ENCODE results near the gene ZNF33B.
A peak's percentile ranks its signal among the peaks of the same experiment; 100 is the strongest.
"Not testable (repeated sequence)": the region's sequence is repeated elsewhere in the genome, so short reads cannot be mapped to it uniquely, and the experiment has no call there.

Gene ZNF33B

DNA sequence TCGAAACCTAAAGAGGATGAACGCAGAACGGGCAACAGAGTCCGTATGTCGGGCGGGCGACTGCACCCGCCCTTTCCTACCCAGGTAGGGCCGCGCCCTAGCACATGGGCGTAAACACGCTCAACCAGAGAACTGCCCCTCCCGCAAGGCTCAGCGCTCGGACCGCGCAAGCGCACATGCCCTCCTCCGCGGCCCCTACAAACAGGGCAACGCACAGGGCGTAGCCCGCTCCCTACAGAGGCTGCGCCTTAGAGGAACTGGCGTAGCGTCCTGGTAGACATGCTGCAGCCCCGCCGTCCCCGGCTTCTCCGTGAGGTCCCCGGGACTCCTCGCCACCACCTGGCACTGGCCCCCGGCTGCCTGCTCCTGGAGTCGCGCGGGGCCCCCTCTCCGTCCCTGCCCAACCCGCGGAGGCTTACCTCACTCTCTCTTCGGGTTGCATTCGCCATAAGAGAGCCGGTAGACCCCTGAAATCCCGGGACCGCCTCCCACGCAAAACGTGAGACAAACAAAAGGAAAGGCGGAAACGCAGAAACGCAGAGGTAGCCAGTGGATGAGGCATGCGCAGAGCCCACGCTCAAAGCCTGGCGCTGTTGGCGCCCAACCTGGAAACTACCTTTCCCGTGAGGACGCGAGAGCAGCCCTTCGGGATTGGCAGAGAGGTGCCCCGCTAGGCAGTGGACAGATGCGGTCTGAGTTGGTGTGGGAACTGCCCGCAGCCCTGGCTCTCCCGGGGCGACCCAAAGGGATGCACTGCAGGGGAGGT is at the start of gene ZNF33B:
Gene ZNF33B (minus strand): TSS at position 516 of the 766 bp plus-strand sequence. CDS start 1,642 bp downstream, outside the sequence.
- peaks cover 2% of the 10 kb centered on the region for H3K36me3 ChIP-seq (ENCODE audit: insufficient read depth, low read length)
- peak within 1 kb of the TSS; percentile 80 for H3K4me3 ChIP-seq (ENCODE audit: low read length)
- peak within 1 kb of the TSS; percentile 84 for H2AFZ ChIP-seq (ENCODE audit: low read depth, low read length)
- H3K9me3 ChIP-seq (ENCODE audit: low read length), result no peaks in the 10 kb centered on the region
- no peaks in the 10 kb centered on the region for H3K27me3 ChIP-seq (ENCODE audit: insufficient read depth, low read length)
- H3K4me1 ChIP-seq (ENCODE audit: insufficient read depth, low read length), result peaks cover 12% of the 10 kb centered on the region

DNA sequence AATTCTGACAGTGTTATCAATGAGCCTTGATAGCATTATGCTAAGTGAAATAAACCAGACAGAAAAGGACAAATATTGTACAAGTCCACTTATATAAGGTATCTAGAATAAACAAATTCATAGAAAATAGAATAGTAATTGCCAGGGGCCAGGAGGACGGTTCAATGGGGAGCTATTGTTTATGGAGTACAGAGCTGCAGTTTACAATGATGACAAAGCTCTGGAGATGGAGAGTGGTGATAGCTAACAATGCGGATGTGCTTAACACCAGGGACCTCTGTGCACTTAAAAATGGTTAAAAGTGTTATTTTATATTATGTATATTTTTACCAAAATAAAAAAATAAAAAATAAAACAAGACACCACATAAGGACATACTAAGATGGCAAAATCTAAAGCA is 46.1 kb upstream of the ZNF33B start:
- Histone ChIP-seq H3K9me3 (ENCODE audit: low read length) (no peaks in the 10 kb centered on the region), H3K4me1 (ENCODE audit: insufficient read depth, low read length) (no peaks in the 10 kb centered on the region), H3K36me3 (ENCODE audit: insufficient read depth, low read length) (no peaks in the 10 kb centered on the region), H2AFZ (ENCODE audit: low read depth, low read length) (no peak overlapping the region), H3K4me3 (ENCODE audit: low read length) (no peak overlapping the region), H3K27me3 (ENCODE audit: insufficient read depth, low read length) (peaks cover 4% of the 10 kb centered on the region)

DNA sequence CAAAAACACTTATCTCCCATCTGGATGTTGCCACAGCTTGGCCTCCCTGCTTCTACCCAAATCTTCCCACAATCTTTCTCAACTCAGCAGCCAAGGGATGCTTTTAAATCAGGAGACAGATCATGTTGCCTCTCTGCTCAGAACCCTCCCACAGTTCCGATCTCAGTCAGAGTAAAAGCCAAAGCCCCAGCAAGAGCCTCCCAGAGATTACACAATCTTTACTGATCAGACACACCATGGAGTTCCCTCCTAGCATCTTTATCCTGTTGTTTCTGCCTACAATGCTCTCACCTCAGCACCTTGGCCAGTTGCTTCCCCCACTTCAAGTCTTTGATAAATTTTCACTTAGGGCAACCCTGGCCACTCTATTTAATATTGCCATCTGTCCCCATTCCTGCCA is 41.9 kb upstream of the ZNF33B start:
- H3K27me3 ChIP-seq (ENCODE audit: insufficient read depth, low read length), result peaks cover 2% of the 10 kb centered on the region
- no peak overlapping the region for H3K4me3 ChIP-seq (ENCODE audit: low read length)
- no peaks in the 10 kb centered on the region for H3K36me3 ChIP-seq (ENCODE audit: insufficient read depth, low read length)
- no peak overlapping the region for H2AFZ ChIP-seq (ENCODE audit: low read depth, low read length)
- H3K4me1 ChIP-seq (ENCODE audit: insufficient read depth, low read length), result no peaks in the 10 kb centered on the region
- no peaks in the 10 kb centered on the region for H3K9me3 ChIP-seq (ENCODE audit: low read length)

DNA sequence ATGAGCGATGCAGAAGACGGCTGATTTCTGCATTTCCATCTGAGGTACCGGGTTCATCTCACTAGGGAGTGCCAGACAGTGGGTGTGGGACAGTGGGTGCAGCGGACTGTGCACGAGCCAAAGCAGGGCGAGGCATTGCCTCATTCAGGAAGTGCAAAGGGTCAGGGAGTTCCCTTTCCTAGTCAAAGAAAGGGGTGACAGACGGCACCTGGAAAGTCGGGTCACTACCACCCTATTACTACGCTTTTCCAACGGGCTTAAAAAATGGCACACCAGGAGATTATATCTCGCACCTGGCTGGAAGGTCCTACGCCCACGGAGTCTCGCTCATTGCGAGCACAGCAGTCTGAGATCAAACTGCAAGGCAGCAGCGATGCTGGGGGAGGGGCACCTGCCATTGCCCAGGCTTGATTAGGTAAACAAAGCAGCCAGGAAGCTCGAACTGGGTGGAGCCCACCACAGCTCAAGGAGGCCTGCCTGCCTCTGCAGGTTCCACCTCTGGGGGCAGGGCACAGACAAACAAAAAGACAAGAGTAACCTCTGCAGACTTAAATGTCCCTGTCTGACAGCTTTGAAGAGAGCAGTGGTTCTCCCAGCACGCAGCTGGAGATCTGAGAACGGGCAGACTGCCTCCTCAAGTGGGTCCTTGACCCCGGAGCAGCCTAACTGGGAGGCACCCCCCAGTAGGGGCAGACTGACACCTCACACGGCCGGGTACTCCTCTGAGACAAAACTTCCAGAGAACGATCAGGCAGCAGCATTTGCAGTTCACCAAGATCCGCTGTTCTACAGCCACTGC is 27.0 kb upstream of the ZNF33B start:
- not testable (repeated sequence) for H3K36me3 ChIP-seq (ENCODE audit: insufficient read depth, low read length); H3K4me1 ChIP-seq (ENCODE audit: insufficient read depth, low read length); H3K27me3 ChIP-seq (ENCODE audit: insufficient read depth, low read length); H3K9me3 ChIP-seq (ENCODE audit: low read length); H2AFZ ChIP-seq (ENCODE audit: low read depth, low read length); H3K4me3 ChIP-seq (ENCODE audit: low read length)

DNA sequence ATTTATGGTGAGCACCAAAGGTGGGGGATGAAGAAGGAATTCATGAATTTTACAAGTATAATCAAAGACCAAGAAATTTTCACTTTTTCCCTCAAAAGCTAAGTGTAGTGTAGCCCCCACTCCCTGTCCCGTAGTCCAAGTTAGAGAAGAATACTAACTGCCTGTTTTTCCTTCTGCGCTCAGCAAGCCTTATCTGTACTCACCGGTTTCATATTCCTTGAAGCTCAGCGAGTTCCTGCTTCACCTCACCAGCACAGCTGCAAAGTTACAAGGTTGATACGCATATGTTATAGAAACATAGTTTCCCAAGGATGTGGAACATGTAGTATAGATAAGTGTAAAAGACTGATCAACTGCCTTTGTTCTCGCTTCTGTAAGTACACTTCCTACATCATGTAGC is 16.0 kb upstream of the ZNF33B start:
- no peaks in the 10 kb centered on the region for H3K4me1 ChIP-seq (ENCODE audit: insufficient read depth, low read length)
- H3K9me3 ChIP-seq (ENCODE audit: low read length), result no peaks in the 10 kb centered on the region
- H3K4me3 ChIP-seq (ENCODE audit: low read length), result no peak overlapping the region
- H3K27me3 ChIP-seq (ENCODE audit: insufficient read depth, low read length), result peaks cover 2% of the 10 kb centered on the region
- H2AFZ ChIP-seq (ENCODE audit: low read depth, low read length), result no peak overlapping the region
- H3K36me3 ChIP-seq (ENCODE audit: insufficient read depth, low read length), result no peaks in the 10 kb centered on the region

DNA sequence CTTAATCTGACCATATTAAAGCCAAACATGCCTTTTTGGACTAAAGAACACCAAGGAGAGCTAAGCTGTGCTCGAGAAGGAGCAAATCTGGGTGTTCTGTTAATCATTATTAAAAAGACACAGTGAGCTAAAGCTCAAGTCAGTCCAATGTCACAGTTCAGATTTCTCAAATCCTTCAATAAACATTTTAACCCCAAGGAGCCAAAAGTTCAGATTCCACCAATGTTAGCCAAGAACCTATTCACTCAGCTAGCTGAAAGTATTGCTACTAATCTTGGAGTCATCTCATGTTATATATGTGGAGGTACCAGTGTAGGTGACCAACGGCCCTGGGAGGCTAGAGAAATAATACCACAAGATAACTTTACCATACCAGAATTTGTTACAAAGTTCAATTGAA is 14.5 kb upstream of the ZNF33B start:
- H2AFZ ChIP-seq (ENCODE audit: low read depth, low read length), result no peak overlapping the region
- no peak overlapping the region for H3K4me3 ChIP-seq (ENCODE audit: low read length)
- H3K27me3 ChIP-seq (ENCODE audit: insufficient read depth, low read length), result peaks cover 5% of the 10 kb centered on the region
- no peaks in the 10 kb centered on the region for H3K4me1 ChIP-seq (ENCODE audit: insufficient read depth, low read length)
- no peaks in the 10 kb centered on the region for H3K9me3 ChIP-seq (ENCODE audit: low read length)
- no peaks in the 10 kb centered on the region for H3K36me3 ChIP-seq (ENCODE audit: insufficient read depth, low read length)

DNA sequence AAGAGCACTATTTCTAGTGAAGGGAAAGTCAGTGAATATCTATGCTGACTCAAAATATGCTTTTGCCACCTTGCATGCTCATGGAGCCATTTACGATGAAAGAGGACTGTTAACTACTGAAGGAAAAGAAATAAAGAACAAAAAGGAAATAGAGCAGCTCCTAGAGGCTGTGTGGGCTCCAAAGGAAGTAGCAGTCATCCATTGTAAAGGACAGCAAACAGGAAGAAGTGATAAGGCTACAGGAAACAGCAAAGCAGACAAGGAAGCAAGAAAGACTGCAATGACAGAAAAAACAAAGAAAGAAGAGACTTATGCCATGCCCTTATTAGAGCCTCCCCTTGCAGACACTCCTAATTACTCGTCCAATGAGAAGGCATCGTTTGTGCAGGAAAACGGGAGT is 12.0 kb upstream of the ZNF33B start:
- H3K36me3 ChIP-seq (ENCODE audit: insufficient read depth, low read length), result no peaks in the 10 kb centered on the region
- H3K27me3 ChIP-seq (ENCODE audit: insufficient read depth, low read length), result peaks cover 12% of the 10 kb centered on the region
- no peaks in the 10 kb centered on the region for H3K9me3 ChIP-seq (ENCODE audit: low read length)
- no peaks in the 10 kb centered on the region for H3K4me1 ChIP-seq (ENCODE audit: insufficient read depth, low read length)
- no peak overlapping the region for H2AFZ ChIP-seq (ENCODE audit: low read depth, low read length)
- H3K4me3 ChIP-seq (ENCODE audit: low read length), result no peak overlapping the region

DNA sequence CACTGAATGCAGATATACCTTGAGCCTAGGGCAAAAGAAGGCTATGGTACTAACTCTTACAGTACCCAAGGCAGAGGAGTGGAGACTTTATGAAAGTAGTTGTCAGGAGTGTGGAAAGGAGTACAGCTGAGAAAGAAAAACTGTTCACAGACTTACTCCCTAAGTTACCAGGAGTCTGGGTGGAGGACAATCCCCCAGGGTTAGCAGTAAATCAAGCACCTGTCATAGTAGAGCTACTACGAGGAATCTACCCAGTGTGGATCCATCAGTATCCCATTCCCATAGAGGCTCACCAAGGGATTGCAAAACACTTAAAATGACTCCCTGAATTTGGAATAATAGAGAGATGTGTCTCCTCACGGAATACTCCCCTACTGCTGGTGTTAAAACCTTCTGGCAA is 10.1 kb upstream of the ZNF33B start:
- Histone ChIP-seq H3K9me3 (ENCODE audit: low read length) (no peaks in the 10 kb centered on the region), H3K4me1 (ENCODE audit: insufficient read depth, low read length) (no peaks in the 10 kb centered on the region), H2AFZ (ENCODE audit: low read depth, low read length) (no peak overlapping the region), H3K27me3 (ENCODE audit: insufficient read depth, low read length) (peaks cover 14% of the 10 kb centered on the region), H3K36me3 (ENCODE audit: insufficient read depth, low read length) (no peaks in the 10 kb centered on the region), H3K4me3 (ENCODE audit: low read length) (no peak overlapping the region)

DNA sequence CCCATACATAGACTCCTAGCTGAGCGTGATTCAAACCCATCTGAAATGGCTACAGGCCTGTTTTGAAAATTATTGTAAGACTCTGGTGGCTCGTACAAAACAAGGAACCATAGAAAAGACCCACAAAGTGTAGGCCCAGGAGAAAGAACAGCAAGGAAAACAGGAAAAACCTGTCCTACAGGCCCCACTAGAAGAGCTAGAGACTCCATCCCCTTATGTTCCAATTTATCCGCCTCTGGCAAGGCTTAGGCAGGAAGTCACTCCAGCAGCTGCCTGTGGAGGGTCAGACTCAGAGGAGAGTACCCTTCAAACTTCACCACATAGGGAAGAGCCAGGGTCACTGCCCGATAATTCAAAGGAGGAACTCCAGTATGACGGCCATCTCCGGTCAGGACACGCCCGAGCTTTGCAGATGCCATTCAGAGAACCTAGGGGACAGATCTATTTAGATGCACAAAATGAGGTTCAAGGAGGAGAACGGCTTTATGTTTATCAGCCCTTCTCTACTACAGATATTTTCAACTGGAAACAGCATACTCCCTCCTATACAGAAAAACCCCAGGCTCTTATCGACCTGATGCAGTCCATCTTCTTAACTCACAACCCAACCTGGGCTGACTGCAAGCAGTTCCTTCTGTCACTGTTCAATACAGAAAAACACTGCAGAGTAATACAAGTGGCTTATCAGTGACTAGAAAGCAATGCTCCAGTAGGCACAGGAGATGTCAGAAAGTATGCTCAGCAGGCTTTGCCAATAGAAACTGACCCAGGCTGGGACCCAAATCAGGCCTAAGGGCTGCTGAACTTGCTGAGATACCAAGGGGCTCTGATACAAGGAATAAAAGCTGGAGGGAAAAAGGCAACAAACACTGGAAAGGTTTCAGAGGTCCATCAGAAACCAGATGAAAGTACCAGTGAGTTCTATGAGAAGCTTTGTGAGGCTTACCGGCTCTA is 8.6 kb upstream of the ZNF33B start:
- H3K4me3 ChIP-seq (ENCODE audit: low read length), result no peak overlapping the region
- H3K9me3 ChIP-seq (ENCODE audit: low read length), result no peaks in the 10 kb centered on the region
- H3K36me3 ChIP-seq (ENCODE audit: insufficient read depth, low read length), result no peaks in the 10 kb centered on the region
- H3K4me1 ChIP-seq (ENCODE audit: insufficient read depth, low read length), result no peaks in the 10 kb centered on the region
- peaks cover 14% of the 10 kb centered on the region for H3K27me3 ChIP-seq (ENCODE audit: insufficient read depth, low read length)
- H2AFZ ChIP-seq (ENCODE audit: low read depth, low read length), result no peak overlapping the region

DNA sequence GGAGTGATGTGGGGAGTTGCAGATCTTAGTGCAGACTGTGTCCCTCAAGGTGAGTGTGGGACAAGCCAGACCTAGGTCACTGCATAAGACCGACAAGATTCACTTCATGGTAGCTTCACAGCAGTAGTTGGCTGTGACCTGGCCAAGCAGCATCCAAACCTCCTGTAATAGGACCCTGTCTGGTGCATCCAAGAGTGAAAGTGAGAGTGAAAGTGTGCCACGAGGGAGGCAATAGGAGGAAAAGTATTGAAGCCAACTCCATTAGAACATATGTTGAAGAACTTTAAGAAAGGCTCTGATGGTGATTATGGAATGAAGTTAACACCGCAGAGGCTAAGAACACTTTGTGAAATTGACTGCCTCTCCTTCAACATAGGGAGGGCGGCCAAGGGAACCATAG is 7.8 kb upstream of the ZNF33B start:
- H3K9me3 ChIP-seq (ENCODE audit: low read length), result no peaks in the 10 kb centered on the region
- H3K4me3 ChIP-seq (ENCODE audit: low read length), result no peak overlapping the region
- H3K36me3 ChIP-seq (ENCODE audit: insufficient read depth, low read length), result no peaks in the 10 kb centered on the region
- no peaks in the 10 kb centered on the region for H3K4me1 ChIP-seq (ENCODE audit: insufficient read depth, low read length)
- peaks cover 12% of the 10 kb centered on the region for H3K27me3 ChIP-seq (ENCODE audit: insufficient read depth, low read length)
- no peak overlapping the region for H2AFZ ChIP-seq (ENCODE audit: low read depth, low read length)

DNA sequence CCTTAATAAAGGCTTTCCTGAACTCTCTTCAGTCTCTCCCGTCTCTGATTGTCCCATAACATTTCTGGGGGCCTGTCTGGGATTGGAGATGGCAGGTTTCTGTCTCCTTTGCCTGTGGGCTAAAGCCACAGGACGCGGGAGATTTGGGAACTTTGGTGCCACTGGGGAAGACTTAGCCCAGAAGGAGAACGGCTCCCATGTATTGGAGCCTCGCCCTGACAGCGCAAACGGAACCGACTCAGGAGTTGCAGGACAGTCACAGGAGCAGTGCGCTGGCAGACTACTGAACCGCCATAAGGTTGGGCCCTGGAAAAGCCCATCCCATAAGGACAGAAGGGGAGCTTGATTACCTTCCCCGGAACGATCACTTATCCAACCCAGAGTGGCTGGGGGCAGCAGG is 7.1 kb upstream of the ZNF33B start:
- H3K4me1 ChIP-seq (ENCODE audit: insufficient read depth, low read length), result no peaks in the 10 kb centered on the region
- no peak overlapping the region for H2AFZ ChIP-seq (ENCODE audit: low read depth, low read length)
- peaks cover 12% of the 10 kb centered on the region for H3K27me3 ChIP-seq (ENCODE audit: insufficient read depth, low read length)
- no peaks in the 10 kb centered on the region for H3K9me3 ChIP-seq (ENCODE audit: low read length)
- no peaks in the 10 kb centered on the region for H3K36me3 ChIP-seq (ENCODE audit: insufficient read depth, low read length)
- no peak overlapping the region for H3K4me3 ChIP-seq (ENCODE audit: low read length)

DNA sequence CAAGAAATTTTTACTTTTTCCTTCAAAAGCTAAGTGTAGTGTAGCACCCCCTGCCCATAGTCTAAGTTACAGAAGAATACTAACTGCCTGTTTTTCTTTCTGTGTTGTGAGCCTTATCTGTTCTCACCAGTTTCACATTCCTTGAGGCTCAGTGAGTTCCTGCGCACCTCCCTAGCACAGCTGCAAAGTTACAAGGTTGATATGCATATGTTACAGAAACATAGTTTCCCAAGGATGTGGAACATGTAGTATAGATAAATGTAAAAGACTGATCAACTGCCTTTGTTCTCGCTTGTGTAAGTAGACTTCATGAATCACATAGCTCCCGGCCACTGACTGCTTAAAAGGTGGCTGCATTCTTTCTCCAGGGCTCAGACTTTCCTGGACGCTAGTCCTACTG is 6.7 kb upstream of the ZNF33B start:
- H3K4me1 ChIP-seq (ENCODE audit: insufficient read depth, low read length), result no peaks in the 10 kb centered on the region
- H3K4me3 ChIP-seq (ENCODE audit: low read length), result no peak overlapping the region
- no peak overlapping the region for H2AFZ ChIP-seq (ENCODE audit: low read depth, low read length)
- H3K36me3 ChIP-seq (ENCODE audit: insufficient read depth, low read length), result no peaks in the 10 kb centered on the region
- peaks cover 12% of the 10 kb centered on the region for H3K27me3 ChIP-seq (ENCODE audit: insufficient read depth, low read length)
- no peaks in the 10 kb centered on the region for H3K9me3 ChIP-seq (ENCODE audit: low read length)

All from neuron (in vitro differentiated cells).